Stimulated activated CD4-positive, alpha-beta T cell treated with anti-CD3 and anti-CD28 coated beads, Interleukin-2, amount 100 ng/mL, for 4 hours (primary cell): ENCODE measurements around the gene OR1G1.
"Not testable (repeated sequence)": the region's sequence is repeated elsewhere in the genome, so short reads cannot be mapped to it uniquely, and the experiment has no call there.

ENCODE experiments used
- DNase-seq: peaks from one replicate; pipeline ENCODE4 v3.0.0-alpha.2; 2020; ENCODE audit warnings: low read depth

OR1G1 gene

DNA sequence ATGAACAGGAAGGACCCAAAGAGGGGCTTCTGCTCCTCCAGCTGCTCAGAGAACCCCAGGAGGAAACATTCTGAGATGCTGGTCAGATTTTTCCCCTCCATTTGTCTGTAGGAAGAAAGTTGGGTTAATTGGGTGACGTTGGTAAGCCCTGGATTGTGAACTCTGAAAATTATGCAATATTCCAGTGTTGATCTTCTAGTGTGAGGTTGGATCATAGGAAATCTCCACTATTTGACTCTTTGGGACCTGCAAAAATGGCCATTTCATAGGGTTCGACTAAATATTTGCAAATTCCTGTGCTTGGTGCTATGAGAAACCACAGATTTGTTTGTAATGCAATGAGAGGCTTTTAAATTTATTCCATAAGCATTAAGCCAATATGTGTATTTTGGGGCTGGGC is at the start of gene OR1G1:
Gene OR1G1, minus strand, starts transcription at position 101 of the 400 bp plus-strand sequence. Its CDS starts 0 bp downstream, at position 101.
- DNase-seq, result no peak

DNA sequence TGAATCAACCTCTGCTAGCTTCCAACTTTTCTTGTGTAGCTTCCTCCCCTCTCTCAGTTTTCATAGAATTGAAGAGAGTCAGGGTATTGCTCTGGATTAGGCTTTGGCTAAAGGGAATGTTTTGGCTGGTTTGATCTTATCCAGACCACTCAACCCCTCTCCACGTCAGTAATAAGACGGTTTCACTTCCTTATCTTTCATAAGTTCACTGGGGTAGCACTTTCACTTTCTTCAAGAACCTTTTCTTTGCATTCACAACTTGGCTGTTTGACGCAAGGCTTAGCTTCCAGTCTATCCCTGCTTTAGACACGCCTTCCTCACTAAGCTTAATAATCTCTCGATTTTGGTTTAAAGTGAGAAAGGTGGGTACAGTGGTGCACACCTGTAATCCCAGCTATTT is 40.2 kb upstream of the OR1G1 start:
- no peak for DNase-seq

DNA sequence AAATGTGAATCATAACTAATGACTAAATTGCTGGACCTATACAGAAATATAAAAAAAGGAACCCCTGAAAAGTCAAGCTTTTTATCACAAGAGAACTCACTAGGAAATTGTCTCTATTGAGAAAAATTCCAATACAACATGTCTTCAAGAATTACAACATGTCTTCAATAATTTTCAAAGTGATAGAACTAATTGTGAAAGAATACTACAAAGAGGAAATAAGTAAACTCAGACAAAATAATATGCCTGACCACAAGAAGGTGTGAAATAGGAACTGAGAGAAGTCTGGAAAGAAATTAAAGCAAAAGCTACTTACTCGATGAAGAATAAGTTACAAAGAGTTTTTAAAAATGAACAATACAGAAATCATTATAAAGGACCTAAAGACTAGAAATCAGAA is 29.9 kb upstream of the OR1G1 start:
- no peak for DNase-seq

DNA sequence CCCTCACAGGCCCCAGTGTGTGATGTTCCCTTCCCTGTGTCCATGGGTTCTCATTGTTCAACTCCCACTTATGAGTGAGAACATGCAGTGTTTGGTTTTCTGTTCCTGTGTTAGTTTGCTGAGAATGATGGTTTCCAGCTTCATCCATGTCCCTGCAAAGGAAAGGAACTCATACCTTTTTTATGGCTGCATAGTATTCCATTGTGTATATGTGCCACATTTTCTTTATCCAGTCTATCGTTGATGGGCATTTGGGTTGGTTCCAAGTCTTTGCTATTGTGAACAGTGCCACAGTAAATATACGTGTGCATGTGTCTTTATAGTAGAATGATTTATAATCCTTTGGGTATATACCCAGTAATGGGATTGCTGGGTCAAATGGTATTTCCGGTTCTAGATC is 10.1 kb upstream of the OR1G1 start:
- DNase-seq, result not testable (repeated sequence)

DNA sequence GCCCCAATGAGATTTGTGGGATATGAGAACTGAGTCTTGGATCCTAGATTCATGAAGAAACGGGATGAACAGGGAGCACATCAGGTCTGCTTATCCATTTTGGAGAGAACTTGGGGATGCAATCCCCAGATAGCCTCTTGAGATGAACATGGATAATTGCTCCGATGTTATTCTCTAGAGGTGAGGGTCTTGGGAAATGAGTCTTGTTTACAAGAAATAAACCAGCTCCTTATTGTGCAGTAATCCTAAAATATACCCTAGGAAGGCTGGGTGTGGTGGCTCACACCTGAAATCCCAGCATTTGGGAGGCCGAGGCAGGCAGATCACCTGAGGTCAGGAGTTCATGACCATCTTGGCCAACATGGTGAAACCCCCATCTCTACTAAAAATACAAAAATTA is 23.0 kb downstream of the OR1G1 start, which contains the start of gene OR1D2:
Gene OR1D2, minus strand, starts transcription at position 101 of the 400 bp plus-strand sequence. CDS start 11,426 bp downstream, outside the sequence.
- DNase-seq, result no peak
